H1 (cell line): Measurements from ENCODE around the gene TBC1D12. TPM values are rescaled to one million over a fixed set of nuclear protein-coding genes. Genes with fewer than 3 reads are reported as not detected.

Experiments used
- ASH2L ChIP-seq: fragments of 200-600, 300-600 bp; sonication (generic); IDR thresholded peaks from one replicate; pipeline ENCODE4 v1.7.1; 2017; ENCODE audit warnings: low read length
- BRCA1 ChIP-seq: IDR thresholded peaks from 2 replicates; pipeline ENCODE4 v1.6.1; 2012; ENCODE audit warnings: low read depth, low read length, improper control_type of control experiment
- CBX8 ChIP-seq: fragments of 300-800, 300-1000 bp; sonication (generic); IDR thresholded peaks from 2 replicates; pipeline ENCODE4 v1.7.1; 2016; ENCODE audit warnings: low read depth, low read length, borderline replicate concordance
- NRF1 ChIP-seq: IDR thresholded peaks from 2 replicates; pipeline ENCODE4 v1.6.1; 2011; ENCODE audit warnings: mild to moderate bottlenecking, low read depth, low read length, improper control_type of control experiment
- PHF8 ChIP-seq: fragments of 200-600 bp; sonication (generic); conservative IDR thresholded peaks from 2 replicates; pipeline ENCODE4 v1.7.1; 2012; ENCODE audit warnings: low read depth, mild to moderate bottlenecking, inconsistent platforms, low read length, moderate library complexity
- RFX5 ChIP-seq: IDR thresholded peaks from 2 replicates; pipeline ENCODE4 v1.6.1; 2011; ENCODE audit warnings: low read depth, low read length, improper control_type of control experiment, borderline replicate concordance
- SUZ12 ChIP-seq: fragments of 200-600 bp; sonication (generic); IDR thresholded peaks from 2 replicates; pipeline ENCODE4 v1.6.1; 2012; ENCODE audit warnings: mild to moderate bottlenecking, inconsistent platforms, low read length, moderate library complexity, mixed read lengths
- polyA plus RNA-seq, 7 experiments: library from polyadenylated mRNA; depleted of rRNA in 3 of 7; stranded (reverse) in 5 of 7; unstranded in 2 of 7; fragments of >200 nt in 5 of 7; fragments of 200-250 nt in 2 of 7; gene quantifications; 1 replicate in 5 of 7; 2 replicates in 1 of 7; 4 replicates in 1 of 7; pipeline versions ENCODE4 v1.2.1 to v1.2.3, GENCODE V29; 2011 to 2013; ENCODE audit warnings: missing spikeins in 2 of 7, mixed read lengths in 2 of 7
- total RNA-seq: library from RNA; stranded (reverse); fragmentation: NEBNext Ultra II Directional; extraction: Animal tissue kit (Norgen Biotek cat#: 25700); gene quantifications from 2 replicates; pipeline ENCODE4 v1.2.1, GENCODE V29; 2021
- TF ChIP-seq, protein P1 (sequence below): fragments of 300-600 bp; sonication (generic); IDR thresholded peaks from 2 replicates; pipeline ENCODE4 v1.7.1; 2012; ENCODE audit warnings: low read length, moderate library complexity, mild to moderate bottlenecking, inconsistent platforms; ENCODE audit not compliant: insufficient replicate concordance
- TF ChIP-seq, protein P2 (sequence below): IDR thresholded peaks from 2 replicates; pipeline ENCODE4 v1.6.1; 2011; ENCODE audit warnings: low read depth, mild to moderate bottlenecking, low read length; ENCODE audit not compliant: insufficient read depth
- TF ChIP-seq, protein P3 (sequence below): IDR thresholded peaks from 2 replicates; pipeline ENCODE4 v1.6.1; 2012; ENCODE audit warnings: low read length, inconsistent platforms

TBC1D12 gene
- total and polyA plus RNA-seq, 2 of the 8 experiments (the other 6 are each of a cell fraction or from before 2014, with no cell fraction given) = 1.1 to 3.2 TPM

DNA sequence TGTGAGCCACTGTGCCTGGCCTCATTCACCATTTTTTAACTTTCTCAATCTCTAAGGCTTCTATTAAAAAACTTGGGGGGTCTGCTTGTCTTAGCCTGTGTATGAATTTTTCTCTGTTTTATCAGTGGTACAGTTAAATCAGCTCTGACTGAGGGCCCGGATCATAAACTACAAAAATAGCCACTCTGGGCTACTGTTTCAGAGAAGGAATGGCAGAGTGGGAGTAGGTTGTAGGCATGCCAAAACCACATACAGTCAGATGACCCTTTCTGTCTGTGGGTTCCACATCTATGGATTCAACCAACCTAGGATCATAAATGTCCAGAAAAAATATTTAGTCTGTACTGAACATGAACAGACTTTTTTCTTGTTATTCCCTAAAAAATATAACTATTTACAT is 21.3 kb downstream of the TBC1D12 start (continued):
- TF ChIP-seq, protein P1, sequence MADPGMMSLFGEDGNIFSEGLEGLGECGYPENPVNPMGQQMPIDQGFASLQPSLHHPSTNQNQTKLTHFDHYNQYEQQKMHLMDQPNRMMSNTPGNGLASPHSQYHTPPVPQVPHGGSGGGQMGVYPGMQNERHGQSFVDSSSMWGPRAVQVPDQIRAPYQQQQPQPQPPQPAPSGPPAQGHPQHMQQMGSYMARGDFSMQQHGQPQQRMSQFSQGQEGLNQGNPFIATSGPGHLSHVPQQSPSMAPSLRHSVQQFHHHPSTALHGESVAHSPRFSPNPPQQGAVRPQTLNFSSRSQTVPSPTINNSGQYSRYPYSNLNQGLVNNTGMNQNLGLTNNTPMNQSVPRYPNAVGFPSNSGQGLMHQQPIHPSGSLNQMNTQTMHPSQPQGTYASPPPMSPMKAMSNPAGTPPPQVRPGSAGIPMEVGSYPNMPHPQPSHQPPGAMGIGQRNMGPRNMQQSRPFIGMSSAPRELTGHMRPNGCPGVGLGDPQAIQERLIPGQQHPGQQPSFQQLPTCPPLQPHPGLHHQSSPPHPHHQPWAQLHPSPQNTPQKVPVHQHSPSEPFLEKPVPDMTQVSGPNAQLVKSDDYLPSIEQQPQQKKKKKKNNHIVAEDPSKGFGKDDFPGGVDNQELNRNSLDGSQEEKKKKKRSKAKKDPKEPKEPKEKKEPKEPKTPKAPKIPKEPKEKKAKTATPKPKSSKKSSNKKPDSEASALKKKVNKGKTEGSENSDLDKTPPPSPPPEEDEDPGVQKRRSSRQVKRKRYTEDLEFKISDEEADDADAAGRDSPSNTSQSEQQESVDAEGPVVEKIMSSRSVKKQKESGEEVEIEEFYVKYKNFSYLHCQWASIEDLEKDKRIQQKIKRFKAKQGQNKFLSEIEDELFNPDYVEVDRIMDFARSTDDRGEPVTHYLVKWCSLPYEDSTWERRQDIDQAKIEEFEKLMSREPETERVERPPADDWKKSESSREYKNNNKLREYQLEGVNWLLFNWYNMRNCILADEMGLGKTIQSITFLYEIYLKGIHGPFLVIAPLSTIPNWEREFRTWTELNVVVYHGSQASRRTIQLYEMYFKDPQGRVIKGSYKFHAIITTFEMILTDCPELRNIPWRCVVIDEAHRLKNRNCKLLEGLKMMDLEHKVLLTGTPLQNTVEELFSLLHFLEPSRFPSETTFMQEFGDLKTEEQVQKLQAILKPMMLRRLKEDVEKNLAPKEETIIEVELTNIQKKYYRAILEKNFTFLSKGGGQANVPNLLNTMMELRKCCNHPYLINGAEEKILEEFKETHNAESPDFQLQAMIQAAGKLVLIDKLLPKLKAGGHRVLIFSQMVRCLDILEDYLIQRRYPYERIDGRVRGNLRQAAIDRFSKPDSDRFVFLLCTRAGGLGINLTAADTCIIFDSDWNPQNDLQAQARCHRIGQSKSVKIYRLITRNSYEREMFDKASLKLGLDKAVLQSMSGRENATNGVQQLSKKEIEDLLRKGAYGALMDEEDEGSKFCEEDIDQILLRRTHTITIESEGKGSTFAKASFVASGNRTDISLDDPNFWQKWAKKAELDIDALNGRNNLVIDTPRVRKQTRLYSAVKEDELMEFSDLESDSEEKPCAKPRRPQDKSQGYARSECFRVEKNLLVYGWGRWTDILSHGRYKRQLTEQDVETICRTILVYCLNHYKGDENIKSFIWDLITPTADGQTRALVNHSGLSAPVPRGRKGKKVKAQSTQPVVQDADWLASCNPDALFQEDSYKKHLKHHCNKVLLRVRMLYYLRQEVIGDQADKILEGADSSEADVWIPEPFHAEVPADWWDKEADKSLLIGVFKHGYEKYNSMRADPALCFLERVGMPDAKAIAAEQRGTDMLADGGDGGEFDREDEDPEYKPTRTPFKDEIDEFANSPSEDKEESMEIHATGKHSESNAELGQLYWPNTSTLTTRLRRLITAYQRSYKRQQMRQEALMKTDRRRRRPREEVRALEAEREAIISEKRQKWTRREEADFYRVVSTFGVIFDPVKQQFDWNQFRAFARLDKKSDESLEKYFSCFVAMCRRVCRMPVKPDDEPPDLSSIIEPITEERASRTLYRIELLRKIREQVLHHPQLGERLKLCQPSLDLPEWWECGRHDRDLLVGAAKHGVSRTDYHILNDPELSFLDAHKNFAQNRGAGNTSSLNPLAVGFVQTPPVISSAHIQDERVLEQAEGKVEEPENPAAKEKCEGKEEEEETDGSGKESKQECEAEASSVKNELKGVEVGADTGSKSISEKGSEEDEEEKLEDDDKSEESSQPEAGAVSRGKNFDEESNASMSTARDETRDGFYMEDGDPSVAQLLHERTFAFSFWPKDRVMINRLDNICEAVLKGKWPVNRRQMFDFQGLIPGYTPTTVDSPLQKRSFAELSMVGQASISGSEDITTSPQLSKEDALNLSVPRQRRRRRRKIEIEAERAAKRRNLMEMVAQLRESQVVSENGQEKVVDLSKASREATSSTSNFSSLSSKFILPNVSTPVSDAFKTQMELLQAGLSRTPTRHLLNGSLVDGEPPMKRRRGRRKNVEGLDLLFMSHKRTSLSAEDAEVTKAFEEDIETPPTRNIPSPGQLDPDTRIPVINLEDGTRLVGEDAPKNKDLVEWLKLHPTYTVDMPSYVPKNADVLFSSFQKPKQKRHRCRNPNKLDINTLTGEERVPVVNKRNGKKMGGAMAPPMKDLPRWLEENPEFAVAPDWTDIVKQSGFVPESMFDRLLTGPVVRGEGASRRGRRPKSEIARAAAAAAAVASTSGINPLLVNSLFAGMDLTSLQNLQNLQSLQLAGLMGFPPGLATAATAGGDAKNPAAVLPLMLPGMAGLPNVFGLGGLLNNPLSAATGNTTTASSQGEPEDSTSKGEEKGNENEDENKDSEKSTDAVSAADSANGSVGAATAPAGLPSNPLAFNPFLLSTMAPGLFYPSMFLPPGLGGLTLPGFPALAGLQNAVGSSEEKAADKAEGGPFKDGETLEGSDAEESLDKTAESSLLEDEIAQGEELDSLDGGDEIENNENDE = no peak
- TF ChIP-seq ASH2L (no peak), PHF8 (no peak), CBX8 (no peak), RFX5 (no peak), BRCA1 (no peak), NRF1 (no peak), SUZ12 (no peak)
- TF ChIP-seq, protein P2, sequence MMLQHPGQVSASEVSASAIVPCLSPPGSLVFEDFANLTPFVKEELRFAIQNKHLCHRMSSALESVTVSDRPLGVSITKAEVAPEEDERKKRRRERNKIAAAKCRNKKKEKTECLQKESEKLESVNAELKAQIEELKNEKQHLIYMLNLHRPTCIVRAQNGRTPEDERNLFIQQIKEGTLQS = no peak
- TF ChIP-seq, protein P3, sequence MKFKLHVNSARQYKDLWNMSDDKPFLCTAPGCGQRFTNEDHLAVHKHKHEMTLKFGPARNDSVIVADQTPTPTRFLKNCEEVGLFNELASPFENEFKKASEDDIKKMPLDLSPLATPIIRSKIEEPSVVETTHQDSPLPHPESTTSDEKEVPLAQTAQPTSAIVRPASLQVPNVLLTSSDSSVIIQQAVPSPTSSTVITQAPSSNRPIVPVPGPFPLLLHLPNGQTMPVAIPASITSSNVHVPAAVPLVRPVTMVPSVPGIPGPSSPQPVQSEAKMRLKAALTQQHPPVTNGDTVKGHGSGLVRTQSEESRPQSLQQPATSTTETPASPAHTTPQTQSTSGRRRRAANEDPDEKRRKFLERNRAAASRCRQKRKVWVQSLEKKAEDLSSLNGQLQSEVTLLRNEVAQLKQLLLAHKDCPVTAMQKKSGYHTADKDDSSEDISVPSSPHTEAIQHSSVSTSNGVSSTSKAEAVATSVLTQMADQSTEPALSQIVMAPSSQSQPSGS = no peak
